Activated T-helper 2 cell treated with anti-CD3 and anti-CD28 coated beads, Interferon-gamma antibody, Interleukin-2, Interleukin-4, amounts not matched to agents 10 μg/mL and 5 μg/mL and 100 μg/mL, durations not matched to agents 14 hours and 24 hours and 36 hours (primary cell): ENCODE data around the gene GOLGA6L9. TPM values are rescaled to one million over a fixed set of nuclear protein-coding genes. Genes with fewer than 3 reads are reported as not detected.
"Not testable (repeated sequence)": the region's sequence is repeated elsewhere in the genome, so short reads cannot be mapped to it uniquely, and the experiment has no call there.

Source experiments
- DNase-seq: peaks from one replicate; pipeline ENCODE4 v3.0.0; 2021; ENCODE audit warnings: low spot score
- H3K27ac Mint-ChIP-seq: one replicate; pipeline ENCODE4 v1.8.0; 2021; ENCODE audit warnings: mixed read lengths
- H3K27me3 Mint-ChIP-seq: one replicate; pipeline ENCODE4 v1.8.0; 2021; ENCODE audit warnings: low read depth, mixed read lengths
- H3K36me3 Mint-ChIP-seq: one replicate; pipeline ENCODE4 v1.8.0; 2021; ENCODE audit warnings: low read depth, mixed read lengths
- H3K4me1 Mint-ChIP-seq: one replicate; pipeline ENCODE4 v1.8.0; 2021; ENCODE audit warnings: low read depth, mixed read lengths
- H3K4me3 Mint-ChIP-seq: one replicate; pipeline ENCODE4 v1.8.0; 2021; ENCODE audit warnings: low read depth, mild to moderate bottlenecking, moderate library complexity, mixed read lengths
- H3K9me3 Mint-ChIP-seq: one replicate; pipeline ENCODE4 v1.8.0; 2021; ENCODE audit warnings: mixed read lengths
- intact Hi-C: fragments of 100-400 bp; cut with micrococcal nuclease; formaldehyde crosslinking; loops from one replicate; pipeline ENCODE4 v1.15.1; 2023
- total RNA-seq: library from RNA; stranded (reverse); gene quantifications from 2 replicates; pipeline ENCODE4 v1.2.3, GENCODE V29; 2022

Gene GOLGA6L9
- total RNA-seq, 1 donor from 2014 or later, result 1.7 TPM

GRCh38 chr15:82475345-82475967 lies 45.8 kb downstream of the GOLGA6L9 start:
- H3K27me3 Mint-ChIP-seq, H3K9me3 Mint-ChIP-seq, intact Hi-C loops, DNase-seq, H3K36me3 Mint-ChIP-seq, H3K27ac Mint-ChIP-seq, H3K4me3 Mint-ChIP-seq, H3K4me1 Mint-ChIP-seq: not testable (repeated sequence)

- intact Hi-C loops, H3K9me3 Mint-ChIP-seq, H3K27me3 Mint-ChIP-seq, H3K36me3 Mint-ChIP-seq, DNase-seq, H3K4me3 Mint-ChIP-seq, H3K27ac Mint-ChIP-seq, H3K4me1 Mint-ChIP-seq: not testable (repeated sequence)
Observed at GRCh38 chr15:82476697-82477342, 47.2 kb downstream of the GOLGA6L9 start.

GRCh38 chr15:82477343-82478057 lies 47.9 kb downstream of the GOLGA6L9 start:
- H3K4me1 Mint-ChIP-seq, intact Hi-C loops, H3K27ac Mint-ChIP-seq, H3K9me3 Mint-ChIP-seq, DNase-seq, H3K36me3 Mint-ChIP-seq, H3K4me3 Mint-ChIP-seq, H3K27me3 Mint-ChIP-seq: not testable (repeated sequence)

Other genes with a start within 250 kb of the GOLGA6L9 start
- gene EFL1, start 167.1 kb upstream of the GOLGA6L9 start, total RNA-seq, result 23.3 and 26.6 TPM in 2 replicates
- 0.51 TPM in 1 of 2 replicates, not detected in the other for gene SAXO2, start 167.0 kb upstream of the GOLGA6L9 start, total RNA-seq
- 0.71 and 1.0 TPM in 2 replicates for gene GOLGA6L10, start 80.3 kb upstream of the GOLGA6L9 start, total RNA-seq
- gene RPS17, start 110.6 kb downstream of the GOLGA6L9 start, total RNA-seq, result 2,500 and 2,516 TPM in 2 replicates
- gene CPEB1, start 217.5 kb downstream of the GOLGA6L9 start, total RNA-seq, result not detected in 2 replicates